GM23338 (cell line): Measurements from ENCODE around the gene UST. TPM values are rescaled to one million over a fixed set of nuclear protein-coding genes. Genes with fewer than 3 reads are reported as not detected.

ENCODE experiments used
- ATAC-seq: fragments of 200-7000 bp; cut with Tn5 transposase; 3 replicates; pipeline ENCODE4 v1.9.1; 2020
- DNase-seq: peaks from one replicate; pipeline ENCODE4 v3.0.0-alpha.2; 2015; ENCODE audit warnings: low spot score
- H2AFZ ChIP-seq: fragments of 200-600 bp; sonication (generic); 2 replicates; pipeline ENCODE4 v1.8.0; 2016; ENCODE audit warnings: antibody characterized with exemption, mild to moderate bottlenecking, moderate library complexity
- H3F3A ChIP-seq: fragments of 200-600 bp; sonication (generic); replicated peaks from 2 replicates; pipeline ENCODE4 v1.8.0; 2017; ENCODE audit warnings: antibody characterized with exemption, mixed run types, low read depth
- H3K27ac ChIP-seq: fragments of 200-600 bp; sonication (generic); 2 replicates; pipeline ENCODE4 v1.6.1; 2016; ENCODE audit warnings: low read depth
- H3K27me3 ChIP-seq: fragments of 200-600 bp; sonication (generic); 2 replicates; pipeline ENCODE4 v1.8.0; 2016; ENCODE audit warnings: mild to moderate bottlenecking, mixed run types, moderate library complexity; ENCODE audit not compliant: insufficient read depth
- H3K36me3 ChIP-seq: fragments of 200-600 bp; sonication (generic); 2 replicates; pipeline ENCODE4 v1.8.0; 2016; ENCODE audit warnings: mild to moderate bottlenecking; ENCODE audit not compliant: insufficient read depth
- H3K4me1 ChIP-seq: fragments of 200-600 bp; sonication (generic); 2 replicates; pipeline ENCODE4 v1.8.0; 2016; ENCODE audit warnings: mild to moderate bottlenecking, moderate library complexity; ENCODE audit not compliant: insufficient read depth
- H3K4me2 ChIP-seq: fragments of 200-600 bp; sonication (generic); 2 replicates; pipeline ENCODE4 v1.7.1; 2017; ENCODE audit warnings: mixed run types
- H3K4me3 ChIP-seq: fragments of 200-600 bp; sonication (generic); 2 replicates; pipeline ENCODE4 v1.6.1; 2016; ENCODE audit warnings: mixed run types
- H3K79me2 ChIP-seq: fragments of 200-600 bp; sonication (generic); replicated peaks from 2 replicates; pipeline ENCODE4 v1.8.0; 2017; ENCODE audit warnings: mild to moderate bottlenecking; ENCODE audit not compliant: insufficient read depth
- H3K9me2 ChIP-seq: fragments of 200-600 bp; sonication (generic); 2 replicates; pipeline ENCODE4 v1.8.0; 2017; ENCODE audit not compliant: insufficient read depth
- H4K20me1 ChIP-seq: fragments of 200-600 bp; sonication (generic); replicated peaks from 2 replicates; pipeline ENCODE4 v1.8.0; 2017; ENCODE audit warnings: mild to moderate bottlenecking; ENCODE audit not compliant: insufficient read depth
- H3K27ac Mint-ChIP-seq: 2 replicates; pipeline ENCODE4 v1.8.0; 2020; ENCODE audit warnings: inconsistent platforms, mild to moderate bottlenecking, moderate library complexity, mixed read lengths
- H3K27me3 Mint-ChIP-seq: 3 replicates; pipeline ENCODE4 v1.8.0; 2022; ENCODE audit warnings: low read depth, mild to moderate bottlenecking, moderate library complexity, mixed read lengths, inconsistent platforms; ENCODE audit not compliant: insufficient read depth, poor library complexity
- H3K36me3 Mint-ChIP-seq: 3 replicates; pipeline ENCODE4 v1.8.0; 2021; ENCODE audit warnings: low read depth, mild to moderate bottlenecking, inconsistent platforms, moderate library complexity, mixed read lengths
- H3K4me1 Mint-ChIP-seq: 3 replicates; pipeline ENCODE4 v1.8.0; 2020; ENCODE audit warnings: mild to moderate bottlenecking, inconsistent platforms, mixed read lengths
- H3K4me3 Mint-ChIP-seq: 3 replicates; pipeline ENCODE4 v1.8.0; 2021; ENCODE audit warnings: moderate library complexity, mild to moderate bottlenecking, inconsistent platforms, mixed read lengths
- H3K9me3 Mint-ChIP-seq: 3 replicates; pipeline ENCODE4 v1.8.0; 2020; ENCODE audit warnings: moderate library complexity, mild to moderate bottlenecking, inconsistent platforms, mixed read lengths
- CREB1 ChIP-seq: fragments of 250-450 bp; sonication (Bioruptor Pico); IDR thresholded peaks from 2 replicates; pipeline ENCODE4 v1.5.0; 2020; ENCODE audit warnings: low read depth, mild to moderate bottlenecking, moderate library complexity
- CTCF ChIP-seq, 2 experiments: fragments of 200-600 bp in 1 of 2; sonication (generic) in 1 of 2; conservative IDR thresholded peaks; 2 replicates each; pipeline versions ENCODE4 v1.5.1 to v1.6.1; 2016 to 2017; ENCODE audit warnings: antibody characterized with exemption in 2 of 2, low read depth in 2 of 2, mild to moderate bottlenecking in 2 of 2, moderate library complexity in 1 of 2
- ETS1 ChIP-seq: IDR thresholded peaks from 2 replicates; pipeline ENCODE4 v1.6.1; 2016; ENCODE audit warnings: antibody characterized with exemption
- EZH2 ChIP-seq: fragments of 200-600 bp; sonication (generic); IDR thresholded peaks from one replicate; pipeline ENCODE4 v1.8.0; 2017; ENCODE audit warnings: antibody characterized with exemption, mild to moderate bottlenecking, low read depth; ENCODE audit not compliant: unreplicated experiment
- EZH2phosphoT487 ChIP-seq: fragments of 200-600 bp; sonication (generic); IDR thresholded peaks from one replicate; pipeline ENCODE4 v1.8.1; 2018; ENCODE audit warnings: antibody characterized with exemption; ENCODE audit not compliant: unreplicated experiment
- JUNB ChIP-seq: IDR thresholded peaks from one replicate; pipeline ENCODE4 v1.6.1; 2016; ENCODE audit warnings: antibody characterized with exemption; ENCODE audit not compliant: unreplicated experiment
- NANOG ChIP-seq: IDR thresholded peaks from 2 replicates; pipeline ENCODE4 v1.6.1; 2016; ENCODE audit warnings: antibody characterized with exemption, borderline replicate concordance
- POLR2AphosphoS5 ChIP-seq: IDR thresholded peaks from 2 replicates; pipeline ENCODE4 v1.6.1; 2016; ENCODE audit warnings: antibody characterized with exemption, low read depth
- STAT1 ChIP-seq: IDR thresholded peaks from one replicate; pipeline ENCODE4 v1.6.1; 2016; ENCODE audit warnings: antibody characterized with exemption; ENCODE audit not compliant: unreplicated experiment
- ZNF114 ChIP-seq: fragments of 250-450 bp; sonication (Bioruptor Pico); IDR thresholded peaks from 2 replicates; pipeline ENCODE4 v1.5.0; 2020; ENCODE audit warnings: mild to moderate bottlenecking, moderate library complexity
- ZNF331 ChIP-seq: fragments of 250-450 bp; sonication (Bioruptor Pico); IDR thresholded peaks from 2 replicates; pipeline ENCODE4 v1.5.0; 2020; ENCODE audit warnings: low read depth, mild to moderate bottlenecking, moderate library complexity
- ZNF462 ChIP-seq: fragments of 250-450 bp; sonication (Bioruptor Pico); IDR thresholded peaks from 2 replicates; pipeline ENCODE4 v1.5.0; 2020; ENCODE audit warnings: mild to moderate bottlenecking, moderate library complexity
- polyA plus RNA-seq: library from polyadenylated mRNA; unstranded; fragments of >200 nt; fragmentation: Nextera tagmentation; extraction: Ambion mirVana; gene quantifications from 2 replicates; pipeline ENCODE4 v1.2.1, GENCODE V29; 2016
- total RNA-seq: library from RNA; depleted of rRNA; stranded (reverse); fragments of >200 nt; shearing (Covaris generic); gene quantifications from 2 replicates; pipeline ENCODE4 v1.2.3, GENCODE V29; 2014
- TF ChIP-seq, protein P1 (sequence below): IDR thresholded peaks from one replicate; pipeline ENCODE4 v1.6.1; 2018; ENCODE audit warnings: antibody characterized with exemption; ENCODE audit not compliant: unreplicated experiment

Gene UST
- total and polyA plus RNA-seq, 2 experiments from 2014 or later, result 12.6 to 33.0 TPM

DNA sequence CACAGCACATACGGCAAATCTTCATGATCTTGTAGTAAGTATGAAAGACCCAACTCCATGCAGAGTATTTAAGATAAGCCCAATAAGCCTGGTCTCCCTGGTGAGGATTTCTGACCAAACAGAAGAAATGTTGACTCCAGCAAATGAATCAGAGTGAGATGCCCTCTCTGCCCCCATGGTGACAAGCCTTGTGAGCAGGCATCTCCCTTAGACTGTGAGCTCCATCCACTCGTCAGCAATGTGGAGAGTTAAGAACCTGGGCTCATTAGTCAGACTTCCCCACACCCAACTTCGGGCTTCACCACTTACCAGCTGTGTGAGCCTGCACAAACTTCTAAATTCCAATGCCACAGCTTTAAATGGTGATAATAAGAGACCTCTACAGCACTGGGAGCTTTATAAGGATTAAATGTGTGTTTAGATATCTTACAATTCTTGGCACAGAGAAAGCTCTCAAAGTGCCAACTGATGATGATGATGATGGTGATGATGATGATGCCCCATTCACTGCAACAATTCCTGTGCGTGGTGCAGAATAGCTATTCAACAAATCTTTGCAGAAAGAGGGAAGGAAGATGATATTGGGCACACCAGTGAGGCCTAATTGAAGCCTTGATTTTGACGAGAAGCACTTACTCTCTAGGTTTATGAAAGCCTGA, 317.3 kb downstream of the UST start:
- peaks cover 6% of the 10 kb centered on the region; the same call in 1 of the 2 replicates for H3K4me1 ChIP-seq
- no peak overlapping the region; the same call in 1 of the 2 replicates for H3K27ac Mint-ChIP-seq
- H3K4me2 ChIP-seq, result no peak overlapping the region
- no peak overlapping the region for H2AFZ ChIP-seq
- no peak overlapping the region for H3K27ac ChIP-seq
- TF ChIP-seq ETS1 (no peak), POLR2AphosphoS5 (no peak), NANOG (no peak), EZH2phosphoT487 (no peak), CREB1 (CRISPR knock-in tag) (no peak), STAT1 (no peak), ZNF331 (CRISPR knock-in tag) (no peak), CTCF (conservative IDR thresholded peaks at IDR 0.05; ENCODE audit: low read depth in 2 of 2) (no peak), ZNF114 (CRISPR knock-in tag) (no peak), EZH2 (no peak), JUNB (no peak), ZNF462 (CRISPR knock-in tag) (no peak)
- TF ChIP-seq, protein P1, sequence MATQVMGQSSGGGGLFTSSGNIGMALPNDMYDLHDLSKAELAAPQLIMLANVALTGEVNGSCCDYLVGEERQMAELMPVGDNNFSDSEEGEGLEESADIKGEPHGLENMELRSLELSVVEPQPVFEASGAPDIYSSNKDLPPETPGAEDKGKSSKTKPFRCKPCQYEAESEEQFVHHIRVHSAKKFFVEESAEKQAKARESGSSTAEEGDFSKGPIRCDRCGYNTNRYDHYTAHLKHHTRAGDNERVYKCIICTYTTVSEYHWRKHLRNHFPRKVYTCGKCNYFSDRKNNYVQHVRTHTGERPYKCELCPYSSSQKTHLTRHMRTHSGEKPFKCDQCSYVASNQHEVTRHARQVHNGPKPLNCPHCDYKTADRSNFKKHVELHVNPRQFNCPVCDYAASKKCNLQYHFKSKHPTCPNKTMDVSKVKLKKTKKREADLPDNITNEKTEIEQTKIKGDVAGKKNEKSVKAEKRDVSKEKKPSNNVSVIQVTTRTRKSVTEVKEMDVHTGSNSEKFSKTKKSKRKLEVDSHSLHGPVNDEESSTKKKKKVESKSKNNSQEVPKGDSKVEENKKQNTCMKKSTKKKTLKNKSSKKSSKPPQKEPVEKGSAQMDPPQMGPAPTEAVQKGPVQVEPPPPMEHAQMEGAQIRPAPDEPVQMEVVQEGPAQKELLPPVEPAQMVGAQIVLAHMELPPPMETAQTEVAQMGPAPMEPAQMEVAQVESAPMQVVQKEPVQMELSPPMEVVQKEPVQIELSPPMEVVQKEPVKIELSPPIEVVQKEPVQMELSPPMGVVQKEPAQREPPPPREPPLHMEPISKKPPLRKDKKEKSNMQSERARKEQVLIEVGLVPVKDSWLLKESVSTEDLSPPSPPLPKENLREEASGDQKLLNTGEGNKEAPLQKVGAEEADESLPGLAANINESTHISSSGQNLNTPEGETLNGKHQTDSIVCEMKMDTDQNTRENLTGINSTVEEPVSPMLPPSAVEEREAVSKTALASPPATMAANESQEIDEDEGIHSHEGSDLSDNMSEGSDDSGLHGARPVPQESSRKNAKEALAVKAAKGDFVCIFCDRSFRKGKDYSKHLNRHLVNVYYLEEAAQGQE, result no peak
- no peaks in the 10 kb centered on the region for H4K20me1 ChIP-seq
- H3K79me2 ChIP-seq, result no peaks in the 10 kb centered on the region
- no peaks in the 10 kb centered on the region for H3K9me2 ChIP-seq
- H3K27me3 Mint-ChIP-seq, result peaks cover 3% of the 10 kb centered on the region
- ATAC-seq, result no peak
- no peak overlapping the region for H3K4me3 ChIP-seq
- no peaks in the 10 kb centered on the region for H3F3A ChIP-seq
- H3K9me3 Mint-ChIP-seq, result no peaks in the 10 kb centered on the region
- H3K4me1 Mint-ChIP-seq, result peaks cover 13% of the 10 kb centered on the region
- H3K27me3 ChIP-seq, result no peaks in the 10 kb centered on the region
- H3K36me3 ChIP-seq, result no peaks in the 10 kb centered on the region
- no peak for DNase-seq
- H3K36me3 Mint-ChIP-seq, result no peaks in the 10 kb centered on the region; the same call in 2 of the 3 replicates
- no peak overlapping the region for H3K4me3 Mint-ChIP-seq
